Osteocyte (in vitro differentiated cells): ENCODE data around the gene WWP2. TPM values are rescaled to one million over a fixed set of nuclear protein-coding genes. Genes with fewer than 3 reads are reported as not detected.

Experiments used
- DNase-seq: peaks from one replicate; pipeline ENCODE4 v3.0.0; 2021; ENCODE audit warnings: mixed read lengths; ENCODE audit not compliant: unreplicated experiment; ENCODE audit errors: extremely low spot score
- H3K27ac Mint-ChIP-seq: one replicate; pipeline ENCODE4 v1.8.0; 2021; ENCODE audit warnings: mild to moderate bottlenecking, mixed read lengths; ENCODE audit not compliant: unreplicated experiment
- H3K27me3 Mint-ChIP-seq: one replicate; pipeline ENCODE4 v1.8.0; 2021; ENCODE audit warnings: mixed read lengths; ENCODE audit not compliant: unreplicated experiment
- H3K36me3 Mint-ChIP-seq: one replicate; pipeline ENCODE4 v1.8.0; 2021; ENCODE audit warnings: mixed read lengths; ENCODE audit not compliant: unreplicated experiment
- H3K4me1 Mint-ChIP-seq: one replicate; pipeline ENCODE4 v1.8.0; 2021; ENCODE audit warnings: mixed read lengths; ENCODE audit not compliant: unreplicated experiment
- H3K4me3 Mint-ChIP-seq: one replicate; pipeline ENCODE4 v1.8.0; 2021; ENCODE audit warnings: mild to moderate bottlenecking, moderate library complexity, mixed read lengths; ENCODE audit not compliant: unreplicated experiment
- H3K9me3 Mint-ChIP-seq: one replicate; pipeline ENCODE4 v1.8.0; 2021; ENCODE audit warnings: mixed read lengths; ENCODE audit not compliant: unreplicated experiment
- CTCF ChIP-seq: fragments of 200-600 bp; sonication (generic); IDR thresholded peaks from 2 replicates; pipeline ENCODE4 v1.5.0; 2021; ENCODE audit warnings: antibody characterized with exemption, mild to moderate bottlenecking, moderate library complexity
- total RNA-seq: library from RNA; stranded (reverse); gene quantifications from 2 replicates; pipeline ENCODE4 v1.2.1, GENCODE V29; 2021

The WWP2 gene
- total RNA-seq, 1 donor from 2014 or later, result 36.2 TPM

- peaks cover 31% of the 10 kb centered on the region for H3K36me3 Mint-ChIP-seq
- peak; percentile 89 for DNase-seq
- peak overlapping the region; percentile 92 for H3K27ac Mint-ChIP-seq
- TF ChIP-seq CTCF, result no peak
- no peaks in the 10 kb centered on the region for H3K9me3 Mint-ChIP-seq
- peaks cover 22% of the 10 kb centered on the region for H3K4me1 Mint-ChIP-seq
- H3K27me3 Mint-ChIP-seq, result no peaks in the 10 kb centered on the region
- peak overlapping the region; percentile 12 for H3K4me3 Mint-ChIP-seq
These were observed 128.2 kb downstream of the WWP2 start for GRCh38 chr16:69890114-69890891.

GRCh38 chr16:69890892-69891282, 128.8 kb downstream of the WWP2 start:
- Mint-ChIP-seq H3K27ac (peak overlapping the region; percentile 92), H3K4me3 (peak overlapping the region; percentile 12), H3K4me1 (peaks cover 22% of the 10 kb centered on the region), H3K9me3 (no peaks in the 10 kb centered on the region), H3K36me3 (peaks cover 28% of the 10 kb centered on the region), H3K27me3 (no peaks in the 10 kb centered on the region)
- DNase-seq, result no peak
- TF ChIP-seq CTCF, result no peak

GRCh38 chr16:69892378-69892777, 130.2 kb downstream of the WWP2 start:
- TF ChIP-seq CTCF, result no peak
- peaks cover 22% of the 10 kb centered on the region for H3K4me1 Mint-ChIP-seq
- DNase-seq, result no peak
- peaks cover 28% of the 10 kb centered on the region for H3K36me3 Mint-ChIP-seq
- H3K27ac Mint-ChIP-seq, result no peak overlapping the region
- H3K9me3 Mint-ChIP-seq, result no peaks in the 10 kb centered on the region
- no peaks in the 10 kb centered on the region for H3K27me3 Mint-ChIP-seq
- no peak overlapping the region for H3K4me3 Mint-ChIP-seq

- peaks cover 26% of the 10 kb centered on the region for H3K36me3 Mint-ChIP-seq
- H3K27ac Mint-ChIP-seq, result no peak overlapping the region
- peaks cover 20% of the 10 kb centered on the region for H3K4me1 Mint-ChIP-seq
- TF ChIP-seq CTCF, result no peak
- no peaks in the 10 kb centered on the region for H3K9me3 Mint-ChIP-seq
- no peak overlapping the region for H3K4me3 Mint-ChIP-seq
- no peak for DNase-seq
- no peaks in the 10 kb centered on the region for H3K27me3 Mint-ChIP-seq
These were observed 131.0 kb downstream of the WWP2 start for GRCh38 chr16:69893106-69893505.

- Mint-ChIP-seq H3K27ac (no peak overlapping the region), H3K27me3 (no peaks in the 10 kb centered on the region), H3K36me3 (peaks cover 15% of the 10 kb centered on the region), H3K4me3 (no peak overlapping the region), H3K9me3 (no peaks in the 10 kb centered on the region), H3K4me1 (peaks cover 16% of the 10 kb centered on the region)
- no peak for TF ChIP-seq CTCF
- DNase-seq, result no peak
These were observed 132.5 kb downstream of the WWP2 start for GRCh38 chr16:69894676-69895075.
